H9 (cell line): ENCODE data around the gene SCP2. TPM values are rescaled to one million over a fixed set of nuclear protein-coding genes. Genes with fewer than 3 reads are reported as not detected.
A peak's percentile ranks its signal among the peaks of the same experiment; 100 is the strongest.

Source experiments
- DNase-seq: peaks from one replicate; pipeline ENCODE4 v3.0.0-alpha.2; 2017
- H2AFZ ChIP-seq: one replicate; pipeline ENCODE4 v1.6.1; 2013; ENCODE audit warnings: mild to moderate bottlenecking, low read length, control low read depth, moderate library complexity
- H2AK5ac ChIP-seq: 2 replicates; pipeline ENCODE4 v1.6.1; 2013; ENCODE audit warnings: low read length, control low read depth, mixed read lengths; ENCODE audit not compliant: insufficient read length
- H2BK120ac ChIP-seq: one replicate; pipeline ENCODE4 v1.6.1; 2013; ENCODE audit warnings: low read depth, mild to moderate bottlenecking, low read length, control low read depth, inconsistent platforms; ENCODE audit not compliant: poor library complexity, severe bottlenecking
- H2BK12ac ChIP-seq: 2 replicates; pipeline ENCODE4 v1.6.1; 2013; ENCODE audit warnings: low read length, control low read depth, mixed read lengths, low read depth; ENCODE audit not compliant: insufficient read length
- H2BK15ac ChIP-seq: 2 replicates; pipeline ENCODE4 v1.6.1; 2013; ENCODE audit warnings: low read depth, low read length, control low read depth
- H2BK20ac ChIP-seq: one replicate; pipeline ENCODE4 v1.6.1; 2013; ENCODE audit warnings: low read depth, mild to moderate bottlenecking, low read length, control low read depth, inconsistent platforms; ENCODE audit not compliant: poor library complexity, severe bottlenecking
- H2BK5ac ChIP-seq: 2 replicates; pipeline ENCODE4 v1.6.1; 2013; ENCODE audit warnings: low read length, control low read depth, mixed read lengths; ENCODE audit not compliant: insufficient read length
- H3K14ac ChIP-seq: 2 replicates; pipeline ENCODE4 v1.6.1; 2013; ENCODE audit warnings: low read length, control low read depth; ENCODE audit not compliant: insufficient read depth
- H3K18ac ChIP-seq: 2 replicates; pipeline ENCODE4 v1.6.1; 2013; ENCODE audit warnings: low read depth, mild to moderate bottlenecking, mixed read lengths, low read length, control low read depth; ENCODE audit not compliant: insufficient read length
- H3K23ac ChIP-seq: 2 replicates; pipeline ENCODE4 v1.6.1; 2013; ENCODE audit warnings: low read length, control low read depth, mixed read lengths, low read depth; ENCODE audit not compliant: insufficient read length
- H3K23me2 ChIP-seq: 2 replicates; pipeline ENCODE4 v1.6.1; 2013; ENCODE audit warnings: low read depth, mild to moderate bottlenecking, mixed read lengths, low read length, control low read depth; ENCODE audit not compliant: insufficient read length, poor library complexity, severe bottlenecking
- H3K27ac ChIP-seq: 2 replicates; pipeline ENCODE4 v1.5.1; 2013; ENCODE audit warnings: low read length, control low read depth, mixed read lengths, low read depth; ENCODE audit not compliant: insufficient read length
- H3K27me3 ChIP-seq: 2 replicates; pipeline ENCODE4 v1.6.1; 2013; ENCODE audit warnings: low read length, control low read depth, inconsistent platforms; ENCODE audit not compliant: insufficient read depth
- H3K4ac ChIP-seq: 2 replicates; pipeline ENCODE4 v1.6.1; 2013; ENCODE audit warnings: low read depth, mild to moderate bottlenecking, control low read depth, inconsistent platforms, low read length, moderate library complexity
- H3K4me1 ChIP-seq: 2 replicates; pipeline ENCODE4 v1.6.1; 2013; ENCODE audit warnings: low read length, control low read depth, inconsistent platforms; ENCODE audit not compliant: insufficient read depth
- H3K4me2 ChIP-seq: 2 replicates; pipeline ENCODE4 v1.6.1; 2013; ENCODE audit warnings: low read length, control low read depth, mixed read lengths; ENCODE audit not compliant: insufficient read length, insufficient read depth
- H3K56ac ChIP-seq: 2 replicates; pipeline ENCODE4 v1.6.1; 2013; ENCODE audit warnings: low read depth, mild to moderate bottlenecking, mixed read lengths, low read length, control low read depth; ENCODE audit not compliant: insufficient read length
- H3K79me1 ChIP-seq: 2 replicates; pipeline ENCODE4 v1.6.1; 2013; ENCODE audit warnings: low read depth, mild to moderate bottlenecking, moderate library complexity, low read length, control low read depth, inconsistent platforms; ENCODE audit not compliant: insufficient read depth, poor library complexity, severe bottlenecking
- H3K79me2 ChIP-seq: 2 replicates; pipeline ENCODE4 v1.6.1; 2013; ENCODE audit warnings: low read length, control low read depth, inconsistent platforms; ENCODE audit not compliant: insufficient read depth
- H3K9ac ChIP-seq: 2 replicates; pipeline ENCODE4 v1.6.1; 2013; ENCODE audit warnings: low read length, control low read depth, mixed read lengths; ENCODE audit not compliant: insufficient read length; ENCODE audit errors: extremely low read depth
- H3K9me3 ChIP-seq: one replicate; pipeline ENCODE4 v1.6.1; 2013; ENCODE audit warnings: low read depth, low read length, inconsistent platforms; ENCODE audit not compliant: control insufficient read depth
- H3T11ph ChIP-seq: one replicate; pipeline ENCODE4 v1.6.1; 2013; ENCODE audit warnings: mild to moderate bottlenecking, low read length, control low read depth, inconsistent platforms
- H4K20me1 ChIP-seq: one replicate; pipeline ENCODE4 v1.6.1; 2013; ENCODE audit not compliant: control insufficient read depth, insufficient read length, insufficient read depth
- H4K5ac ChIP-seq: 2 replicates; pipeline ENCODE4 v1.6.1; 2013; ENCODE audit warnings: low read depth, mild to moderate bottlenecking, mixed read lengths, low read length, control low read depth; ENCODE audit not compliant: insufficient read length
- H4K8ac ChIP-seq: replicated peaks from 2 replicates; pipeline ENCODE4 v1.6.1; 2013; ENCODE audit warnings: low read length, control low read depth, mixed read lengths, low read depth; ENCODE audit not compliant: insufficient read length
- H4K91ac ChIP-seq: 2 replicates; pipeline ENCODE4 v1.6.1; 2013; ENCODE audit warnings: low read depth, mild to moderate bottlenecking, moderate library complexity, mixed read lengths, low read length, control low read depth; ENCODE audit not compliant: insufficient read length
- H3K27ac Mint-ChIP-seq, 3 experiments: 2 replicates in 2 of 3; 3 replicates in 1 of 3; pipeline ENCODE4 v1.8.0; 2020 to 2021; ENCODE audit warnings: mixed read lengths in 3 of 3, mild to moderate bottlenecking in 1 of 3, moderate library complexity in 1 of 3
- H3K27me3 Mint-ChIP-seq: 2 replicates; pipeline ENCODE4 v1.8.0; 2021; ENCODE audit warnings: low read depth, mild to moderate bottlenecking, moderate library complexity, mixed read lengths
- H3K36me3 Mint-ChIP-seq, 3 experiments: 2 replicates in 2 of 3; 3 replicates in 1 of 3; pipeline ENCODE4 v1.8.0; 2020 to 2021; ENCODE audit warnings: low read depth in 3 of 3, mixed read lengths in 3 of 3; ENCODE audit not compliant: insufficient read depth in 1 of 3
- H3K4me1 Mint-ChIP-seq, 2 experiments: 2 replicates each; pipeline ENCODE4 v1.8.0; 2020; ENCODE audit warnings: mixed read lengths in 2 of 2
- H3K4me3 Mint-ChIP-seq, 2 experiments: 2 replicates in 1 of 2; 3 replicates in 1 of 2; pipeline ENCODE4 v1.8.0; 2020 to 2021; ENCODE audit warnings: mild to moderate bottlenecking in 2 of 2, mixed read lengths in 2 of 2, moderate library complexity in 1 of 2
- H3K9me3 Mint-ChIP-seq, 2 experiments: 2 replicates in 1 of 2; 3 replicates in 1 of 2; pipeline ENCODE4 v1.8.0; 2020; ENCODE audit warnings: mild to moderate bottlenecking in 2 of 2, mixed read lengths in 2 of 2, moderate library complexity in 1 of 2
- CTCF ChIP-seq: fragments of 200-600 bp; sonication (generic); conservative IDR thresholded peaks from 3 replicates; pipeline ENCODE4 v1.8.0; 2021; ENCODE audit warnings: antibody characterized with exemption, mild to moderate bottlenecking
- WGBS: extraction: QIAGEN DNeasy Blood & Tissue Kit; methylation state at CpG from one replicate; pipeline ENCODE4 v1.1.7; 2013; ENCODE audit warnings: missing lambda C conversion rate, low lambda C conversion rate, mixed read lengths; ENCODE audit not compliant: insufficient read length; ENCODE audit errors: extremely low coverage; 5-methylcytosine and 5-hydroxymethylcytosine counted together
- total RNA-seq: library from RNA; stranded (reverse); gene quantifications from 2 replicates; pipeline ENCODE4 v1.2.1, GENCODE V29; 2021

SCP2 gene
- total RNA-seq, 1 experiment from 2014 or later, result 48.8 TPM

DNA sequence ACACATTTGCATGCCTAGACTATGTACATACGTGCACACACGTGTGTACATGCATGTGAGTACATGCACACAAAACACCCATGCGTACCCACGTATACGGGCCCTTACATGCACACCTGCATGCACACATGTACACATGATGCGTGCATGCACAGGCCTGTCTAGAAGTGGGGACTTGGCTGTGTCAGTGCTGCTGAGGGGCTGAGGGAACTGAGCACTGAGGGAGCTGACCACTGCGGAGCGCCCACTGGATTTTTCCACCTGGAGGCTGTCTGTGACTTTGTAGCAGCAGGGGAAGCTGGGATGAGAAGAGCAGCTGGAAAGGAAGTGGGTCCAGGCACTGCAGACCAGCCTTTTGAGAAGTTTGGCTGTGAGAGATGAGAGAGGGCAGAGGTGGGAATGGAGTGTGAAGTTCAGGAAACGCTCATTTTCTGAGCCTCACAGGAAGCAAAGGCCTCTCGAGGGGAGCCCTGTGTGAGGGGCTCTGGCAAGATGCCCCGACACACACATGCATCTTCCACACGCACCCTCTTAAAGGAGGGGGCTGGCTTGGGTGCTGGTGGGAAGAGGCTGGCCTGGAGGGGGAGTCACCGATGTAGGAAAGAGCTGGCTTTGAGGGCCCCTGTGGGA, 155.9 kb downstream of the SCP2 start:
- H3K27ac Mint-ChIP-seq, result peak overlapping the region in 1 of 3 experiments; percentile 73; a peak in 2 of 7 replicates
- no peak for DNase-seq

More for the DNA sequence above, 155.9 kb downstream of the SCP2 start:
- Histone ChIP-seq H4K5ac (no peak overlapping the region), H4K20me1 (no peaks in the 10 kb centered on the region), H3K27ac (no peak overlapping the region), H3K4me1 (peaks cover 6% of the 10 kb centered on the region; the same call in 1 of the 2 replicates), H3K9me3 (no peaks in the 10 kb centered on the region), H3K18ac (no peak overlapping the region), H2BK5ac (no peak overlapping the region), H2BK20ac (no peak overlapping the region), H2AFZ (no peak overlapping the region), H3T11ph (no peak overlapping the region), H2BK120ac (no peak overlapping the region), H2BK12ac (no peak overlapping the region), H3K4me2 (no peak overlapping the region), H3K56ac (no peak overlapping the region), H3K27me3 (no peaks in the 10 kb centered on the region), H3K9ac (no peak overlapping the region), H3K23me2 (peaks cover 3% of the 10 kb centered on the region), H3K79me1 (no peaks in the 10 kb centered on the region), H4K8ac (no peak overlapping the region), H3K23ac (no peak overlapping the region), H3K79me2 (no peaks in the 10 kb centered on the region), H4K91ac (no peak overlapping the region), H3K4ac (no peak overlapping the region), H3K14ac (no peak overlapping the region), H2AK5ac (no peak overlapping the region), H2BK15ac (no peak overlapping the region)
- Mint-ChIP-seq H3K36me3 (no peaks in the 10 kb centered on the region; a peak in 1 of 7 replicates), H3K27me3 (peaks cover 7% of the 10 kb centered on the region), H3K4me3 (no peak overlapping the region), H3K9me3 (no peaks in the 10 kb centered on the region), H3K4me1 (peaks cover 12 to 31% of the 10 kb centered on the region in 2 experiments)
- no peak for TF ChIP-seq CTCF
- no CpG with 5 or more reads among the region's 13 CpGs for WGBS
